ENCODE results near the gene DDX5. TPM values are rescaled to one million over a fixed set of nuclear protein-coding genes. Genes with fewer than 3 reads are reported as not detected.

Gene DDX5
- total and polyA plus RNA-seq, 2 of the 13 experiments (the other 11 are each of a cell fraction or from before 2014, with no cell fraction given): 503 to 684 TPM

- no peak for TF ChIP-seq ZNF687 (CRISPR knock-in tag; IDR thresholded peaks at IDR 0.05)
Observed at GRCh38 chr17:64537488-64537887, 31.4 kb upstream of the DDX5 start (continued).

GRCh38 chr17:64536913-64537312 is 30.8 kb upstream of the DDX5 start:
- ATAC-seq (no peak), FAIRE-seq (no peak), DNase-seq (ENCODE audit: low spot score) (no peak)
- H2AFZ ChIP-seq (ENCODE audit: low read length): no peak overlapping the region
- H3K27me3 ChIP-seq (ENCODE audit: control insufficient read depth in 1 of 2, insufficient read depth in 2 of 2, low read length in 2 of 2): no peaks in the 10 kb centered on the region
- WGBS (ENCODE audit: low lambda C conversion rate): 100% methylated on average over 2 of the region's 2 CpGs
- ChIA-PET CTCF (ENCODE audit: low intra/inter-chr PET ratio, low total read pairs) (no interaction called here), POLR2A (interaction anchor here (1.2 kb wide), 1 partner anchor 30 kb away, joined by 4 read pairs; the partner anchor contains the start of genes CEP95 and DDX5)
- no peak overlapping the region for H3K4me2 ChIP-seq (ENCODE audit: low read depth, low read length)
- no peaks in the 10 kb centered on the region; the same call in 1 of the 2 replicates for H4K20me1 ChIP-seq (ENCODE audit: insufficient read depth, low read length)
- H3K79me2 ChIP-seq (ENCODE audit: insufficient read depth, low read length): no peaks in the 10 kb centered on the region
- peaks cover 20 to 55% of the 10 kb centered on the region in 2 experiments for H3K36me3 ChIP-seq (replicated peaks in 1 of 2; ENCODE audit: control insufficient read depth in 1 of 2, insufficient read depth in 2 of 2, low read length in 2 of 2)
- BruUV-seq (replicated peaks): no TSS peak
- peaks cover 4% of the 10 kb centered on the region; the same call in 1 of the 2 replicates for H3K4me1 ChIP-seq (ENCODE audit: insufficient read depth, low read length)
- no peaks in the 10 kb centered on the region for H3K9me3 ChIP-seq (ENCODE audit: low read length)
- TF ChIP-seq IKZF5 (CRISPR knock-in tag; IDR thresholded peaks at IDR 0.05): no peak
- no peak for TF ChIP-seq ZNF839 (CRISPR knock-in tag; IDR thresholded peaks at IDR 0.05; ENCODE audit: borderline replicate concordance)
- peak; percentile 36; the same call in 1 of the 2 replicates for TF ChIP-seq POLR2G (IDR thresholded peaks at IDR 0.05; ENCODE audit: low read depth, low read length)
- no peak for TF ChIP-seq DNMT3B (CRISPR knock-in tag; conservative IDR thresholded peaks at IDR 0.05)
- 0 out of 4 replicates have a peak, but pooled peaks of 1 of the 2 experiments have one; percentile 9 for TF ChIP-seq POLR2A (IDR thresholded peaks at IDR 0.05; ENCODE audit: insufficient read depth in 1 of 2, low read depth in 2 of 2, low read length in 2 of 2)
- no peak overlapping the region for H3K4me3 ChIP-seq (replicated peaks in 1 of 3; ENCODE audit: insufficient read depth in 1 of 3, low read depth in 2 of 3, low read length in 3 of 3)
- intact Hi-C loops (cut with micrococcal nuclease; ENCODE audit: unreplicated experiment) (loop anchor here (10.0 kb wide), 1 partner anchor 198 kb away; no protein-coding TSS in a partner anchor), in situ Hi-C loops (cut with HindIII; ENCODE audit: extremely low pct_ligation_motif_present, low pct_unique_long_range_greater_than_20kb) (loop anchor here (25.0 kb wide), 1 partner anchor 100 kb away; no protein-coding TSS in a partner anchor)
- no peak overlapping the region for H3K27ac ChIP-seq (ENCODE audit: extremely low read length, insufficient read depth, low read length)
- no peak overlapping the region for H3K9ac ChIP-seq (ENCODE audit: insufficient read depth, low read depth, low read length)

Measured in HepG2 (cell line).